ENCODE data around the gene FRAS1. TPM values are rescaled to one million over a fixed set of nuclear protein-coding genes. Genes with fewer than 3 reads are reported as not detected.

Gene FRAS1
- total and polyA plus RNA-seq, 5 donors from 2014 or later = not detected

- Mint-ChIP-seq H3K27me3 (peaks cover 9% of the 10 kb centered on the region), H3K27ac (no peak overlapping the region), H3K4me1 (no peaks in the 10 kb centered on the region), H3K4me3 (no peak overlapping the region), H3K36me3 (no peaks in the 10 kb centered on the region), H3K9me3 (peaks cover 0 to 18% (median 5%) of the 10 kb centered on the region in 7 donors)
- DNase-seq (no peak), ATAC-seq (ENCODE audit: low read depth in 2 of 2) (no peak)
- H3K27ac ChIP-seq (ENCODE audit: insufficient read depth, low read length, poor library complexity, severe bottlenecking) = no peak overlapping the region
- H3K27me3 ChIP-seq (ENCODE audit: control insufficient read depth, insufficient read depth, low read length) = peaks cover 2% of the 10 kb centered on the region
- H3K9me3 ChIP-seq (ENCODE audit: control insufficient read depth in 2 of 2, low read length in 2 of 2) = no peaks in the 10 kb centered on the region
- no peaks in the 10 kb centered on the region for H3K36me3 ChIP-seq (ENCODE audit: control insufficient read depth, insufficient read depth, low read length)
- H3K4me3 ChIP-seq (ENCODE audit: low read depth, low read length) = no peak overlapping the region
- no peaks in the 10 kb centered on the region for H3K4me1 ChIP-seq (ENCODE audit: control insufficient read depth, insufficient read depth, low read length, poor library complexity, severe bottlenecking)
Measured at GRCh38 chr4:78396613-78397291, 339.6 kb downstream of the FRAS1 start.

- H3K4me3 ChIP-seq (ENCODE audit: low read depth, low read length) = no peak overlapping the region
- ATAC-seq (ENCODE audit: low read depth in 2 of 2) = no peak
- H3K27me3 ChIP-seq (ENCODE audit: control insufficient read depth, insufficient read depth, low read length) = peaks cover 2% of the 10 kb centered on the region
- H3K4me3 Mint-ChIP-seq = no peak overlapping the region
- H3K27ac ChIP-seq (ENCODE audit: insufficient read depth, low read length, poor library complexity, severe bottlenecking) = no peak overlapping the region
- no peak overlapping the region for H3K27ac Mint-ChIP-seq
- H3K9me3 Mint-ChIP-seq = peaks cover 0 to 18% (median 5%) of the 10 kb centered on the region in 7 donors
- no peaks in the 10 kb centered on the region for H3K4me1 Mint-ChIP-seq
- H3K9me3 ChIP-seq (ENCODE audit: control insufficient read depth in 2 of 2, low read length in 2 of 2) = no peaks in the 10 kb centered on the region
- H3K36me3 Mint-ChIP-seq = no peaks in the 10 kb centered on the region
- peaks cover 9% of the 10 kb centered on the region for H3K27me3 Mint-ChIP-seq
- DNase-seq = no peak
- no peaks in the 10 kb centered on the region for H3K36me3 ChIP-seq (ENCODE audit: control insufficient read depth, insufficient read depth, low read length)
- no peaks in the 10 kb centered on the region for H3K4me1 ChIP-seq (ENCODE audit: control insufficient read depth, insufficient read depth, low read length, poor library complexity, severe bottlenecking)
Measured at GRCh38 chr4:78397292-78397630, 340.1 kb downstream of the FRAS1 start.

- H3K4me1 Mint-ChIP-seq = no peaks in the 10 kb centered on the region
- H3K27ac ChIP-seq (ENCODE audit: insufficient read depth, low read length, poor library complexity, severe bottlenecking) = no peak overlapping the region
- H3K27me3 Mint-ChIP-seq = no peaks in the 10 kb centered on the region
- H3K36me3 Mint-ChIP-seq = no peaks in the 10 kb centered on the region
- no peak for ATAC-seq (ENCODE audit: low read depth in 2 of 2)
- H3K4me3 ChIP-seq (ENCODE audit: low read depth, low read length) = no peak overlapping the region
- no peaks in the 10 kb centered on the region for H3K4me1 ChIP-seq (ENCODE audit: control insufficient read depth, insufficient read depth, low read length, poor library complexity, severe bottlenecking)
- no peak for DNase-seq
- peaks cover 0 to 5% (median 0%) of the 10 kb centered on the region in 7 donors for H3K9me3 Mint-ChIP-seq
- H3K27me3 ChIP-seq (ENCODE audit: control insufficient read depth, insufficient read depth, low read length) = no peaks in the 10 kb centered on the region
- H3K9me3 ChIP-seq (ENCODE audit: control insufficient read depth in 2 of 2, low read length in 2 of 2) = no peaks in the 10 kb centered on the region
- H3K36me3 ChIP-seq (ENCODE audit: control insufficient read depth, insufficient read depth, low read length) = no peaks in the 10 kb centered on the region
- H3K4me3 Mint-ChIP-seq = no peak overlapping the region
- H3K27ac Mint-ChIP-seq = no peak overlapping the region
Measured at GRCh38 chr4:78409612-78410202, 352.6 kb downstream of the FRAS1 start.

- Mint-ChIP-seq H3K27me3 (no peaks in the 10 kb centered on the region), H3K9me3 (peaks cover 0 to 5% (median 0%) of the 10 kb centered on the region in 7 donors), H3K36me3 (no peaks in the 10 kb centered on the region), H3K4me3 (no peak overlapping the region), H3K27ac (no peak overlapping the region), H3K4me1 (no peaks in the 10 kb centered on the region)
- H3K27ac ChIP-seq (ENCODE audit: insufficient read depth, low read length, poor library complexity, severe bottlenecking) = no peak overlapping the region
- H3K9me3 ChIP-seq (ENCODE audit: control insufficient read depth in 2 of 2, low read length in 2 of 2) = no peaks in the 10 kb centered on the region
- H3K4me3 ChIP-seq (ENCODE audit: low read depth, low read length) = no peak overlapping the region
- no peaks in the 10 kb centered on the region for H3K27me3 ChIP-seq (ENCODE audit: control insufficient read depth, insufficient read depth, low read length)
- ATAC-seq (ENCODE audit: low read depth in 2 of 2) = no peak
- no peaks in the 10 kb centered on the region for H3K36me3 ChIP-seq (ENCODE audit: control insufficient read depth, insufficient read depth, low read length)
- no peak for DNase-seq
- no peaks in the 10 kb centered on the region for H3K4me1 ChIP-seq (ENCODE audit: control insufficient read depth, insufficient read depth, low read length, poor library complexity, severe bottlenecking)
Measured at GRCh38 chr4:78410225-78410624, 353.1 kb downstream of the FRAS1 start.

GRCh38 chr4:78410676-78411075 lies 353.6 kb downstream of the FRAS1 start:
- Histone ChIP-seq H3K9me3 (ENCODE audit: control insufficient read depth in 2 of 2, low read length in 2 of 2) (no peaks in the 10 kb centered on the region), H3K36me3 (ENCODE audit: control insufficient read depth, insufficient read depth, low read length) (no peaks in the 10 kb centered on the region), H3K27ac (ENCODE audit: insufficient read depth, low read length, poor library complexity, severe bottlenecking) (no peak overlapping the region), H3K27me3 (ENCODE audit: control insufficient read depth, insufficient read depth, low read length) (no peaks in the 10 kb centered on the region), H3K4me1 (ENCODE audit: control insufficient read depth, insufficient read depth, low read length, poor library complexity, severe bottlenecking) (no peaks in the 10 kb centered on the region), H3K4me3 (ENCODE audit: low read depth, low read length) (no peak overlapping the region)
- no peak for ATAC-seq (ENCODE audit: low read depth in 2 of 2)
- H3K27me3 Mint-ChIP-seq = no peaks in the 10 kb centered on the region
- no peak for DNase-seq
- H3K27ac Mint-ChIP-seq = no peak overlapping the region
- H3K36me3 Mint-ChIP-seq = no peaks in the 10 kb centered on the region
- H3K9me3 Mint-ChIP-seq = peaks cover 0 to 5% (median 0%) of the 10 kb centered on the region in 7 donors
- no peak overlapping the region for H3K4me3 Mint-ChIP-seq
- H3K4me1 Mint-ChIP-seq = no peaks in the 10 kb centered on the region

- H3K4me1 ChIP-seq (ENCODE audit: control insufficient read depth, insufficient read depth, low read length, poor library complexity, severe bottlenecking) = no peaks in the 10 kb centered on the region
- ATAC-seq (ENCODE audit: low read depth in 2 of 2) = no peak
- no peak overlapping the region for H3K4me3 ChIP-seq (ENCODE audit: low read depth, low read length)
- no peaks in the 10 kb centered on the region for H3K9me3 ChIP-seq (ENCODE audit: control insufficient read depth in 2 of 2, low read length in 2 of 2)
- no peaks in the 10 kb centered on the region for H3K36me3 ChIP-seq (ENCODE audit: control insufficient read depth, insufficient read depth, low read length)
- no peaks in the 10 kb centered on the region for H3K27me3 ChIP-seq (ENCODE audit: control insufficient read depth, insufficient read depth, low read length)
- H3K4me3 Mint-ChIP-seq = no peak overlapping the region
- H3K27ac Mint-ChIP-seq = no peak overlapping the region
- no peaks in the 10 kb centered on the region for H3K36me3 Mint-ChIP-seq
- H3K9me3 Mint-ChIP-seq = peaks cover 0 to 4% (median 0%) of the 10 kb centered on the region in 7 donors
- no peak for DNase-seq
- H3K27ac ChIP-seq (ENCODE audit: insufficient read depth, low read length, poor library complexity, severe bottlenecking) = no peak overlapping the region
- no peaks in the 10 kb centered on the region for H3K4me1 Mint-ChIP-seq
- no peaks in the 10 kb centered on the region for H3K27me3 Mint-ChIP-seq
Measured at GRCh38 chr4:78414116-78414515, 357.0 kb downstream of the FRAS1 start.

GRCh38 chr4:78417603-78418002 lies 360.5 kb downstream of the FRAS1 start:
- Mint-ChIP-seq H3K27me3 (peaks cover 6% of the 10 kb centered on the region), H3K36me3 (no peaks in the 10 kb centered on the region), H3K4me3 (no peak overlapping the region), H3K27ac (no peak overlapping the region), H3K4me1 (no peaks in the 10 kb centered on the region), H3K9me3 (peaks cover 0 to 4% (median 0%) of the 10 kb centered on the region in 7 donors)
- no peak for DNase-seq
- Histone ChIP-seq H3K27me3 (ENCODE audit: control insufficient read depth, insufficient read depth, low read length) (no peaks in the 10 kb centered on the region), H3K36me3 (ENCODE audit: control insufficient read depth, insufficient read depth, low read length) (no peaks in the 10 kb centered on the region), H3K27ac (ENCODE audit: insufficient read depth, low read length, poor library complexity, severe bottlenecking) (no peak overlapping the region), H3K4me1 (ENCODE audit: control insufficient read depth, insufficient read depth, low read length, poor library complexity, severe bottlenecking) (no peaks in the 10 kb centered on the region), H3K9me3 (ENCODE audit: control insufficient read depth in 2 of 2, low read length in 2 of 2) (no peaks in the 10 kb centered on the region), H3K4me3 (ENCODE audit: low read depth, low read length) (no peak overlapping the region)
- no peak for ATAC-seq (ENCODE audit: low read depth in 2 of 2)

GRCh38 chr4:78418406-78418805 lies 361.3 kb downstream of the FRAS1 start:
- Histone ChIP-seq H3K36me3 (ENCODE audit: control insufficient read depth, insufficient read depth, low read length) (no peaks in the 10 kb centered on the region), H3K4me1 (ENCODE audit: control insufficient read depth, insufficient read depth, low read length, poor library complexity, severe bottlenecking) (no peaks in the 10 kb centered on the region), H3K27me3 (ENCODE audit: control insufficient read depth, insufficient read depth, low read length) (no peaks in the 10 kb centered on the region), H3K9me3 (ENCODE audit: control insufficient read depth in 2 of 2, low read length in 2 of 2) (no peaks in the 10 kb centered on the region), H3K4me3 (ENCODE audit: low read depth, low read length) (no peak overlapping the region), H3K27ac (ENCODE audit: insufficient read depth, low read length, poor library complexity, severe bottlenecking) (no peak overlapping the region)
- Mint-ChIP-seq H3K27me3 (peaks cover 8% of the 10 kb centered on the region), H3K9me3 (peaks cover 0 to 2% (median 0%) of the 10 kb centered on the region in 7 donors), H3K4me1 (no peaks in the 10 kb centered on the region), H3K4me3 (no peak overlapping the region), H3K27ac (no peak overlapping the region), H3K36me3 (no peaks in the 10 kb centered on the region)
- DNase-seq (no peak), ATAC-seq (ENCODE audit: low read depth in 2 of 2) (no peak)

Measured in CD4-positive, CD25-positive, alpha-beta regulatory T cell (primary cell).